ENCODE results near the gene SCGB1D2.

- no peak for TF ChIP-seq EZH2phosphoT487 (IDR thresholded peaks at IDR 0.05; ENCODE audit: insufficient read depth, low read depth)
- no peak for TF ChIP-seq EZH2 (IDR thresholded peaks at IDR 0.05; ENCODE audit: insufficient read depth, poor library complexity, severe bottlenecking)
Measured at GRCh38 chr11:62223095-62223494, 18.9 kb upstream of the SCGB1D2 start.

Measured in GM23248 (cell line).